ENCODE measurements around the gene CMTM2.
"Not testable (repeated sequence)": the region's sequence is repeated elsewhere in the genome, so short reads cannot be mapped to it uniquely, and the experiment has no call there.

The CMTM2 gene

GRCh38 chr16:66563574-66564334 is 15.5 kb upstream of the CMTM2 start:
- Histone ChIP-seq H3K27ac (replicated peaks) (peak overlapping the region; percentile 51), H3K4me3 (replicated peaks; ENCODE audit: insufficient read depth, low read length) (no peak overlapping the region), H3K27me3 (ENCODE audit: insufficient read depth, poor library complexity, severe bottlenecking) (no peaks in the 10 kb centered on the region)
- TF ChIP-seq CTCF (IDR thresholded peaks at IDR 0.05; ENCODE audit: insufficient read depth, low read length), result no peak
- no peak for TF ChIP-seq POLR2AphosphoS5 (IDR thresholded peaks at IDR 0.05; ENCODE audit: low read depth)
- TF ChIP-seq SPI1 (IDR thresholded peaks at IDR 0.05; ENCODE audit: borderline replicate concordance, low read depth), result no peak
- TF ChIP-seq GABPA (IDR thresholded peaks at IDR 0.05; ENCODE audit: low read depth), result no peak
- TF ChIP-seq REST (IDR thresholded peaks at IDR 0.05; ENCODE audit: insufficient replicate concordance, low read depth), result no peak
- DNase-seq (ENCODE audit: low read depth in 1 of 2, low spot score in 1 of 2), result no peak

GRCh38 chr16:66566051-66566901 is 13.0 kb upstream of the CMTM2 start, which contains the start of gene CMTM1:
Gene CMTM1 (plus strand): TSS chr16:66566439. CDS start chr16:66566514, 75 bp downstream.
- Histone ChIP-seq H3K27ac (replicated peaks) (no peak within 1 kb of the TSS), H3K27me3 (ENCODE audit: insufficient read depth, poor library complexity, severe bottlenecking) (no peaks in the 10 kb centered on the region), H3K4me3 (replicated peaks; ENCODE audit: insufficient read depth, low read length) (no peak within 1 kb of the TSS)
- no peak for TF ChIP-seq CTCF (IDR thresholded peaks at IDR 0.05; ENCODE audit: insufficient read depth, low read length)
- no peak for TF ChIP-seq POLR2AphosphoS5 (IDR thresholded peaks at IDR 0.05; ENCODE audit: low read depth)
- no peak for TF ChIP-seq REST (IDR thresholded peaks at IDR 0.05; ENCODE audit: insufficient replicate concordance, low read depth)
- TF ChIP-seq SPI1 (IDR thresholded peaks at IDR 0.05; ENCODE audit: borderline replicate concordance, low read depth), result no peak
- no peak for TF ChIP-seq GABPA (IDR thresholded peaks at IDR 0.05; ENCODE audit: low read depth)
- DNase-seq (ENCODE audit: low read depth in 1 of 2, low spot score in 1 of 2), result no peak

GRCh38 chr16:66567270-66567669 is 12.0 kb upstream of the CMTM2 start:
- not testable (repeated sequence) for H3K27me3 ChIP-seq (ENCODE audit: insufficient read depth, poor library complexity, severe bottlenecking); DNase-seq (ENCODE audit: low read depth in 1 of 2, low spot score in 1 of 2); H3K4me3 ChIP-seq (replicated peaks; ENCODE audit: insufficient read depth, low read length); H3K27ac ChIP-seq (replicated peaks)

GRCh38 chr16:66568355-66568754 is 10.9 kb upstream of the CMTM2 start:
- Histone ChIP-seq H3K27ac (replicated peaks) (no peak overlapping the region), H3K4me3 (replicated peaks; ENCODE audit: insufficient read depth, low read length) (no peak overlapping the region), H3K27me3 (ENCODE audit: insufficient read depth, poor library complexity, severe bottlenecking) (no peaks in the 10 kb centered on the region)
- no peak for TF ChIP-seq CTCF (IDR thresholded peaks at IDR 0.05; ENCODE audit: insufficient read depth, low read length)
- TF ChIP-seq REST (IDR thresholded peaks at IDR 0.05; ENCODE audit: insufficient replicate concordance, low read depth), result no peak
- TF ChIP-seq POLR2AphosphoS5 (IDR thresholded peaks at IDR 0.05; ENCODE audit: low read depth), result no peak
- no peak for TF ChIP-seq SPI1 (IDR thresholded peaks at IDR 0.05; ENCODE audit: borderline replicate concordance, low read depth)
- no peak for TF ChIP-seq GABPA (IDR thresholded peaks at IDR 0.05; ENCODE audit: low read depth)
- DNase-seq (ENCODE audit: low read depth in 1 of 2, low spot score in 1 of 2), result no peak
